T-helper 17 cell (primary cell): ENCODE measurements around the gene EIF2B5. TPM values are rescaled to one million over a fixed set of nuclear protein-coding genes. Genes with fewer than 3 reads are reported as not detected.
"Not testable (repeated sequence)": the region's sequence is repeated elsewhere in the genome, so short reads cannot be mapped to it uniquely, and the experiment has no call there.

ENCODE experiments used
- ATAC-seq: fragments of 150-1000 bp; cut with Tn5 transposase; 2 replicates; pipeline ENCODE4 v1.10.0; 2021; ENCODE audit warnings: mild to moderate bottlenecking, moderate library complexity
- DNase-seq, 3 donors: peaks; one replicate each; pipeline versions ENCODE4 v3.0.0 to v3.0.0-alpha.2; 2020 to 2021
- H3K9me3 ChIP-seq: one replicate; pipeline ENCODE4 v1.7.0; 2013; ENCODE audit warnings: low read length, mild to moderate bottlenecking; ENCODE audit not compliant: control insufficient read depth, poor library complexity, severe bottlenecking
- H3K27ac Mint-ChIP-seq: one replicate; pipeline ENCODE4 v1.8.0; 2022; ENCODE audit warnings: mild to moderate bottlenecking, moderate library complexity, mixed read lengths
- H3K27me3 Mint-ChIP-seq: one replicate; pipeline ENCODE4 v1.8.0; 2022; ENCODE audit warnings: mixed read lengths
- H3K36me3 Mint-ChIP-seq: one replicate; pipeline ENCODE4 v1.8.0; 2022; ENCODE audit warnings: low read depth, mixed read lengths
- H3K4me1 Mint-ChIP-seq: one replicate; pipeline ENCODE4 v1.8.0; 2022; ENCODE audit warnings: mild to moderate bottlenecking, mixed read lengths
- H3K4me3 Mint-ChIP-seq: one replicate; pipeline ENCODE4 v1.8.0; 2022; ENCODE audit warnings: mild to moderate bottlenecking, moderate library complexity, mixed read lengths
- total RNA-seq, 4 donors: library from RNA in 2 of 4; stranded (reverse) in 2 of 4; gene quantifications; one replicate each; pipeline ENCODE4 v1.2.3 and lab custom pipeline; 2022 to 2026

EIF2B5 gene
- total RNA-seq, 2 donors from 2014 or later: 49.5 to 53.8 TPM

- Mint-ChIP-seq H3K4me1 (peaks cover 20% of the 10 kb centered on the region), H3K27ac (peak overlapping the region; percentile 80), H3K4me3 (peak overlapping the region; percentile 94), H3K27me3 (no peaks in the 10 kb centered on the region), H3K36me3 (no peaks in the 10 kb centered on the region)
- peak in 1 of 3 donors; percentile 30 for DNase-seq
- H3K9me3 ChIP-seq: no peaks in the 10 kb centered on the region
- ATAC-seq: peak; percentile 66
These were observed 20.7 kb downstream of the EIF2B5 start for GRCh38 chr3:184155644-184156521.

GRCh38 chr3:184156522-184156955 lies 21.4 kb downstream of the EIF2B5 start:
- Mint-ChIP-seq H3K4me1 (peaks cover 22% of the 10 kb centered on the region), H3K36me3 (peaks cover 1% of the 10 kb centered on the region), H3K27ac (peak overlapping the region; percentile 80), H3K27me3 (no peaks in the 10 kb centered on the region), H3K4me3 (peak overlapping the region; percentile 94)
- ATAC-seq: no peak
- DNase-seq: no peak
- no peaks in the 10 kb centered on the region for H3K9me3 ChIP-seq

- Mint-ChIP-seq H3K4me1 (peaks cover 24% of the 10 kb centered on the region), H3K4me3 (peak overlapping the region; percentile 94)
These were observed 22.0 kb downstream of the EIF2B5 start for GRCh38 chr3:184157206-184157605.

GRCh38 chr3:184158404-184158803 lies 23.2 kb downstream of the EIF2B5 start:
- no peaks in the 10 kb centered on the region for H3K9me3 ChIP-seq
- Mint-ChIP-seq H3K4me3 (peak overlapping the region; percentile 21), H3K36me3 (peaks cover 5% of the 10 kb centered on the region), H3K27me3 (no peaks in the 10 kb centered on the region), H3K27ac (no peak overlapping the region), H3K4me1 (peaks cover 27% of the 10 kb centered on the region)
- DNase-seq: no peak
- no peak for ATAC-seq

More at GRCh38 chr3:184157206-184157605, 22.0 kb downstream of the EIF2B5 start:
- H3K36me3 Mint-ChIP-seq: peaks cover 3% of the 10 kb centered on the region
- no peaks in the 10 kb centered on the region for H3K27me3 Mint-ChIP-seq
- no peaks in the 10 kb centered on the region for H3K9me3 ChIP-seq
- peak overlapping the region; percentile 80 for H3K27ac Mint-ChIP-seq
- DNase-seq (no peak), ATAC-seq (no peak)

GRCh38 chr3:184160456-184160855 lies 25.3 kb downstream of the EIF2B5 start:
- peaks cover 8% of the 10 kb centered on the region for H3K36me3 Mint-ChIP-seq
- H3K4me1 Mint-ChIP-seq: peaks cover 32% of the 10 kb centered on the region
- no peaks in the 10 kb centered on the region for H3K27me3 Mint-ChIP-seq
- H3K27ac Mint-ChIP-seq: peak overlapping the region; percentile 9
- no peak overlapping the region for H3K4me3 Mint-ChIP-seq
- no peaks in the 10 kb centered on the region for H3K9me3 ChIP-seq
- ATAC-seq: no peak
- no peak for DNase-seq

- H3K27ac Mint-ChIP-seq: peak overlapping the region; percentile 80
- ATAC-seq, DNase-seq, H3K36me3 Mint-ChIP-seq, H3K27me3 Mint-ChIP-seq, H3K9me3 ChIP-seq, H3K4me3 Mint-ChIP-seq: not testable (repeated sequence)
- peaks cover 18% of the 10 kb centered on the region for H3K4me1 Mint-ChIP-seq
These were observed 27.5 kb downstream of the EIF2B5 start for GRCh38 chr3:184162571-184163070.

GRCh38 chr3:184164648-184165330 lies 29.6 kb downstream of the EIF2B5 start:
- Mint-ChIP-seq H3K4me1 (peaks cover 16% of the 10 kb centered on the region), H3K36me3 (peaks cover 8% of the 10 kb centered on the region), H3K4me3 (no peak overlapping the region), H3K27me3 (no peaks in the 10 kb centered on the region), H3K27ac (no peak overlapping the region)
- no peak for DNase-seq
- no peak for ATAC-seq
- no peaks in the 10 kb centered on the region for H3K9me3 ChIP-seq

- H3K4me3 Mint-ChIP-seq: no peak overlapping the region
- DNase-seq (no peak), ATAC-seq (no peak)
- peaks cover 13% of the 10 kb centered on the region for H3K4me1 Mint-ChIP-seq
- no peak overlapping the region for H3K27ac Mint-ChIP-seq
- H3K27me3 Mint-ChIP-seq: no peaks in the 10 kb centered on the region
- peaks cover 8% of the 10 kb centered on the region for H3K36me3 Mint-ChIP-seq
- H3K9me3 ChIP-seq: no peaks in the 10 kb centered on the region
These were observed 30.4 kb downstream of the EIF2B5 start for GRCh38 chr3:184165543-184165942.

GRCh38 chr3:184166671-184167070 lies 31.5 kb downstream of the EIF2B5 start:
- Mint-ChIP-seq H3K4me1 (peaks cover 13% of the 10 kb centered on the region), H3K36me3 (peaks cover 6% of the 10 kb centered on the region), H3K27me3 (no peaks in the 10 kb centered on the region), H3K27ac (no peak overlapping the region), H3K4me3 (no peak overlapping the region)
- ATAC-seq (no peak), DNase-seq (no peak)
- no peaks in the 10 kb centered on the region for H3K9me3 ChIP-seq

GRCh38 chr3:184167786-184168185 lies 32.6 kb downstream of the EIF2B5 start:
- Mint-ChIP-seq H3K27ac (no peak overlapping the region), H3K36me3 (peaks cover 4% of the 10 kb centered on the region), H3K4me3 (no peak overlapping the region), H3K4me1 (peaks cover 12% of the 10 kb centered on the region), H3K27me3 (no peaks in the 10 kb centered on the region)
- H3K9me3 ChIP-seq: no peaks in the 10 kb centered on the region
- DNase-seq (no peak), ATAC-seq (no peak)

- H3K36me3 Mint-ChIP-seq: peaks cover 4% of the 10 kb centered on the region
- no peaks in the 10 kb centered on the region for H3K9me3 ChIP-seq
- H3K27me3 Mint-ChIP-seq: no peaks in the 10 kb centered on the region
- ATAC-seq (no peak), DNase-seq (no peak)
- peaks cover 15% of the 10 kb centered on the region for H3K4me1 Mint-ChIP-seq
- no peak overlapping the region for H3K27ac Mint-ChIP-seq
- no peak overlapping the region for H3K4me3 Mint-ChIP-seq
These were observed 33.4 kb downstream of the EIF2B5 start for GRCh38 chr3:184168363-184169120.

GRCh38 chr3:184169896-184170875 lies 35.0 kb downstream of the EIF2B5 start:
- H3K9me3 ChIP-seq: no peaks in the 10 kb centered on the region
- Mint-ChIP-seq H3K4me3 (no peak overlapping the region), H3K27ac (peak overlapping the region; percentile 79), H3K27me3 (no peaks in the 10 kb centered on the region), H3K4me1 (peaks cover 10% of the 10 kb centered on the region), H3K36me3 (no peaks in the 10 kb centered on the region)
- ATAC-seq: no peak
- DNase-seq: no peak
